HEK293 (cell line): ENCODE results near the gene FBXO17.
"Not testable (repeated sequence)": the region's sequence is repeated elsewhere in the genome, so short reads cannot be mapped to it uniquely, and the experiment has no call there.

Source experiments
- CTCF ChIA-PET: fragments of 350-600 bp; formaldehyde crosslinking; extraction: SDS; loops from one replicate; lab custom pipeline; 2021; ENCODE audit warnings: antibody characterized with exemption; lab: Yijun Ruan, JAX
- POLR2A ChIA-PET: fragments of 300-600 bp; formaldehyde crosslinking; extraction: SDS; loops from one replicate; lab custom pipeline; 2020; ENCODE audit warnings: antibody characterized with exemption, inconsistent platforms; lab: Yijun Ruan, JAX
- H3K27ac ChIP-seq: fragments of 200-500 bp; sonication (Bioruptor generic); 2 replicates; pipeline ENCODE4 v1.5.1; 2014; ENCODE audit warnings: low read depth, low read length, control low read depth, inconsistent platforms; ENCODE audit errors: extremely low read depth
- H3K36me3 ChIP-seq, 2 experiments: fragments of 200-500 bp in 1 of 2; sonication (Bioruptor generic) in 1 of 2; 1 replicate in 1 of 2; 2 replicates in 1 of 2; pipeline ENCODE4 v1.5.1; 2014 to 2017; ENCODE audit warnings: inconsistent platforms in 2 of 2, low read length in 2 of 2; ENCODE audit not compliant: control insufficient read depth in 2 of 2, insufficient read depth in 1 of 2
- H3K4me1 ChIP-seq: fragments of 200-500 bp; sonication (Bioruptor generic); 2 replicates; pipeline ENCODE4 v1.5.1; 2014; ENCODE audit warnings: mild to moderate bottlenecking, low read length, inconsistent platforms; ENCODE audit not compliant: control insufficient read depth, insufficient read depth
- H3K4me3 ChIP-seq: 2 replicates; pipeline ENCODE4 v1.5.1; 2011; ENCODE audit warnings: low read depth, mild to moderate bottlenecking, control low read depth, low read length, moderate library complexity
- H3K9me3 ChIP-seq: fragments of 200-500 bp; sonication (Bioruptor generic); 2 replicates; pipeline ENCODE4 v1.5.1; 2014; ENCODE audit warnings: low read depth, low read length, inconsistent platforms; ENCODE audit not compliant: control insufficient read depth, insufficient read depth
- PRDM10 ChIP-seq: fragments of 450-650 bp; formaldehyde crosslinking; IDR thresholded peaks from 2 replicates; pipeline ENCODE4 v1.5.1; 2016; ENCODE audit warnings: missing biosample characterization, missing genetic modification characterization
- ZNF121 ChIP-seq: fragments of 450-650 bp; formaldehyde crosslinking; IDR thresholded peaks from 2 replicates; pipeline ENCODE4 v1.5.1; 2016; ENCODE audit warnings: missing biosample characterization, missing genetic modification characterization
- ZNF16 ChIP-seq: fragments of 450-650 bp; formaldehyde crosslinking; IDR thresholded peaks from 2 replicates; pipeline ENCODE4 v1.5.1; 2016; ENCODE audit warnings: low read depth, missing biosample characterization, missing genetic modification characterization
- ZNF26 ChIP-seq: fragments of 450-650 bp; formaldehyde crosslinking; IDR thresholded peaks from 2 replicates; pipeline ENCODE4 v1.5.1; 2016; ENCODE audit warnings: missing biosample characterization, missing genetic modification characterization
- ZNF394 ChIP-seq: fragments of 450-650 bp; formaldehyde crosslinking; IDR thresholded peaks from 2 replicates; pipeline ENCODE4 v1.5.1; 2016; ENCODE audit warnings: missing biosample characterization, missing genetic modification characterization, mild to moderate bottlenecking, moderate library complexity, borderline replicate concordance
- ZNF514 ChIP-seq: fragments of 450-650 bp; formaldehyde crosslinking; IDR thresholded peaks from 2 replicates; pipeline ENCODE4 v1.5.1; 2016; ENCODE audit warnings: missing biosample characterization, missing genetic modification characterization
- ZNF548 ChIP-seq: fragments of 450-650 bp; formaldehyde crosslinking; IDR thresholded peaks from 2 replicates; pipeline ENCODE4 v1.5.1; 2016; ENCODE audit warnings: missing biosample characterization, missing genetic modification characterization
- ZNF558 ChIP-seq: fragments of 450-650 bp; formaldehyde crosslinking; IDR thresholded peaks from 2 replicates; pipeline ENCODE4 v1.5.1; 2016; ENCODE audit warnings: missing biosample characterization, missing genetic modification characterization
- ZNF791 ChIP-seq: fragments of 450-650 bp; formaldehyde crosslinking; IDR thresholded peaks from 2 replicates; pipeline ENCODE4 v1.5.1; 2016; ENCODE audit warnings: missing biosample characterization, missing genetic modification characterization
- ZSCAN5A ChIP-seq: fragments of 450-650 bp; formaldehyde crosslinking; IDR thresholded peaks from 2 replicates; pipeline ENCODE4 v1.5.1; 2016; ENCODE audit warnings: missing biosample characterization, missing genetic modification characterization
- TF ChIP-seq, protein P1 (sequence below): fragments of 450-650 bp; formaldehyde crosslinking; IDR thresholded peaks from 2 replicates; pipeline ENCODE4 v1.5.1; 2016; ENCODE audit warnings: missing biosample characterization, missing genetic modification characterization
- TF ChIP-seq, protein P2 (sequence below): fragments of 450-650 bp; formaldehyde crosslinking; conservative IDR thresholded peaks from 2 replicates; pipeline ENCODE4 v1.5.1; 2016; ENCODE audit warnings: low read depth, missing biosample characterization, missing genetic modification characterization

FBXO17 gene

GRCh38 chr19:38987745-38988144 lies 12.2 kb upstream of the FBXO17 start:
- TF ChIP-seq, protein P1, sequence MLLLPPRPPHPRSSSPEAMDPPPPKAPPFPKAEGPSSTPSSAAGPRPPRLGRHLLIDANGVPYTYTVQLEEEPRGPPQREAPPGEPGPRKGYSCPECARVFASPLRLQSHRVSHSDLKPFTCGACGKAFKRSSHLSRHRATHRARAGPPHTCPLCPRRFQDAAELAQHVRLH (tag by site-specific recombination): peak; percentile 19; the same call in 1 of the 2 replicates
- TF ChIP-seq ZNF121 (tag by site-specific recombination) (peak; percentile 98), ZNF394 (peak; percentile 70; the same call in 1 of the 2 replicates)
- not testable (repeated sequence) for H3K4me3 ChIP-seq, H3K27ac ChIP-seq, H3K9me3 ChIP-seq, H3K36me3 ChIP-seq
- H3K4me1 ChIP-seq: peaks cover 12% of the 10 kb centered on the region
- CTCF ChIA-PET: interaction anchor here (2.0 to 3.0 kb wide), 2 partner anchors 10 to 26 kb away, joined by 7 to 39 read pairs; partner anchors contain the start of gene FBXO17
- POLR2A ChIA-PET: interaction anchor here (1.5 kb wide), 1 partner anchor 12 kb away, joined by 20 read pairs; the partner anchor contains the start of gene FBXO17

GRCh38 chr19:38985262-38985661 lies 9.7 kb upstream of the FBXO17 start:
- POLR2A ChIA-PET: interaction anchor here (1.6 kb wide), 1 partner anchor 9 kb away, joined by 8 read pairs; the partner anchor contains the start of gene FBXO17
- Histone ChIP-seq H3K36me3 (no peaks in the 10 kb centered on the region; a peak in 1 of 3 replicates), H3K4me1 (peaks cover 12% of the 10 kb centered on the region), H3K27ac (no peak overlapping the region), H3K4me3 (no peak overlapping the region), H3K9me3 (no peaks in the 10 kb centered on the region)
- CTCF ChIA-PET: interaction anchor here (0.6 to 3.0 kb wide), 6 partner anchors 9 to 124 kb away, joined by 3 to 19 read pairs (median 4); partner anchors contain the start of gene FBXO17
- TF ChIP-seq, protein P2, sequence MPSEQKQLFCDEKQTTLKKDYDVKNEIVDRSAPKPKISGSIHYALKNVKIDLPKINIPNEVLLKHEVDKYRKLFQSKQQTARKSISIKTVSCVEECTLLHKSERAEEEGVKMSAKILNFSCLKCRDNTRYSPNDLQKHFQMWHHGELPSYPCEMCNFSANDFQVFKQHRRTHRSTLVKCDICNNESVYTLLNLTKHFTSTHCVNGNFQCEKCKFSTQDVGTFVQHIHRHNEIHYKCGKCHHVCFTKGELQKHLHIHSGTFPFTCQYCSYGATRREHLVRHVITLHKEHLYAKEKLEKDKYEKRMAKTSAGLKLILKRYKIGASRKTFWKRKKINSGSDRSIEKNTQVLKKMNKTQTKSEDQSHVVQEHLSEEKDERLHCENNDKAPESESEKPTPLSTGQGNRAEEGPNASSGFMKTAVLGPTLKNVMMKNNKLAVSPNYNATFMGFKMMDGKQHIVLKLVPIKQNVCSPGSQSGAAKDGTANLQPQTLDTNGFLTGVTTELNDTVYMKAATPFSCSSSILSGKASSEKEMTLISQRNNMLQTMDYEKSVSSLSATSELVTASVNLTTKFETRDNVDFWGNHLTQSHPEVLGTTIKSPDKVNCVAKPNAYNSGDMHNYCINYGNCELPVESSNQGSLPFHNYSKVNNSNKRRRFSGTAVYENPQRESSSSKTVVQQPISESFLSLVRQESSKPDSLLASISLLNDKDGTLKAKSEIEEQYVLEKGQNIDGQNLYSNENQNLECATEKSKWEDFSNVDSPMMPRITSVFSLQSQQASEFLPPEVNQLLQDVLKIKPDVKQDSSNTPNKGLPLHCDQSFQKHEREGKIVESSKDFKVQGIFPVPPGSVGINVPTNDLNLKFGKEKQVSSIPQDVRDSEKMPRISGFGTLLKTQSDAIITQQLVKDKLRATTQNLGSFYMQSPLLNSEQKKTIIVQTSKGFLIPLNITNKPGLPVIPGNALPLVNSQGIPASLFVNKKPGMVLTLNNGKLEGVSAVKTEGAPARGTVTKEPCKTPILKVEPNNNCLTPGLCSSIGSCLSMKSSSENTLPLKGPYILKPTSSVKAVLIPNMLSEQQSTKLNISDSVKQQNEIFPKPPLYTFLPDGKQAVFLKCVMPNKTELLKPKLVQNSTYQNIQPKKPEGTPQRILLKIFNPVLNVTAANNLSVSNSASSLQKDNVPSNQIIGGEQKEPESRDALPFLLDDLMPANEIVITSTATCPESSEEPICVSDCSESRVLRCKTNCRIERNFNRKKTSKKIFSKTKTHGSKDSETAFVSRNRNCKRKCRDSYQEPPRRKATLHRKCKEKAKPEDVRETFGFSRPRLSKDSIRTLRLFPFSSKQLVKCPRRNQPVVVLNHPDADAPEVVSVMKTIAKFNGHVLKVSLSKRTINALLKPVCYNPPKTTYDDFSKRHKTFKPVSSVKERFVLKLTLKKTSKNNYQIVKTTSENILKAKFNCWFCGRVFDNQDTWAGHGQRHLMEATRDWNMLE (tag by site-specific recombination): no peak
- TF ChIP-seq ZNF548: no peak
- no peak for TF ChIP-seq ZNF558 (tag by site-specific recombination)
- TF ChIP-seq PRDM10 (tag by site-specific recombination): no peak
- TF ChIP-seq ZNF791 (tag by site-specific recombination): no peak
- TF ChIP-seq ZNF514 (tag by site-specific recombination): no peak
- TF ChIP-seq ZNF16: no peak
- TF ChIP-seq ZNF26 (tag by site-specific recombination): no peak
- TF ChIP-seq ZSCAN5A (tag by site-specific recombination): no peak
